ENCODE data around the gene IQCK. TPM values are rescaled to one million over a fixed set of nuclear protein-coding genes. Genes with fewer than 3 reads are reported as not detected.

The IQCK gene
- total and polyA plus RNA-seq, 5 donors from 2014 or later, result 0.23 to 1.8 (median 1.6) TPM

DNA sequence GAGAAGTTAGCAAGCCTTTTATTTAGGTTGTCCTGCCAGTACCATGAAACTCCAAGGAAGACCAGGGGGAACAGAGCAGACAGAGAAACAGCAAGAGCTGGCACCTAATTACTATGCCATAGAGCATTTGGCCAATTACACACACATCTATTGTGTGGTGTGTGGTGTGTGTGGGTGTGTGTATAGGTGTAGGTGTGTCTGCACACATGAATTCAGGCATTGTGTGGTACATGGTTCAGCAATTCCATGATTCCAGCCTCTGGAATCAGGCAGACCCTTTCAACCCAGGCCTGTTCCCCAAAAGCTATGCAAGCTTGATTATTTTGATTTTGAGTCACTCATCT lies 25.7 kb downstream of the IQCK start:
- no peaks in the 10 kb centered on the region for H3K4me1 Mint-ChIP-seq
- H3K4me3 Mint-ChIP-seq, result no peak overlapping the region
- H3K27me3 ChIP-seq (ENCODE audit: control insufficient read depth, insufficient read depth, low read length), result no peaks in the 10 kb centered on the region
- no peaks in the 10 kb centered on the region for H3K9me3 ChIP-seq (ENCODE audit: control insufficient read depth in 2 of 2, low read length in 2 of 2)
- H3K27me3 Mint-ChIP-seq, result peaks cover 6% of the 10 kb centered on the region
- no peaks in the 10 kb centered on the region for H3K36me3 ChIP-seq (ENCODE audit: control insufficient read depth, insufficient read depth, low read length)
- no peak for ATAC-seq (ENCODE audit: low read depth in 2 of 2)
- no peaks in the 10 kb centered on the region for H3K4me1 ChIP-seq (ENCODE audit: control insufficient read depth, insufficient read depth, low read length, poor library complexity, severe bottlenecking)
- no peaks in the 10 kb centered on the region for H3K9me3 Mint-ChIP-seq
- no peak for DNase-seq
- no peak overlapping the region for H3K27ac ChIP-seq (ENCODE audit: insufficient read depth, low read length, poor library complexity, severe bottlenecking)
- H3K27ac Mint-ChIP-seq, result no peak overlapping the region
- H3K36me3 Mint-ChIP-seq, result no peaks in the 10 kb centered on the region
- H3K4me3 ChIP-seq (ENCODE audit: low read depth, low read length), result no peak overlapping the region

- H3K27me3 ChIP-seq (ENCODE audit: control insufficient read depth, insufficient read depth, low read length), result no peaks in the 10 kb centered on the region
- Mint-ChIP-seq H3K27ac (peak overlapping the region in 1 of 3 donors; percentile 26), H3K27me3 (peaks cover 6% of the 10 kb centered on the region), H3K4me3 (no peak overlapping the region), H3K4me1 (no peaks in the 10 kb centered on the region), H3K36me3 (no peaks in the 10 kb centered on the region), H3K9me3 (no peaks in the 10 kb centered on the region)
- H3K9me3 ChIP-seq (ENCODE audit: control insufficient read depth in 2 of 2, low read length in 2 of 2), result no peaks in the 10 kb centered on the region
- H3K4me1 ChIP-seq (ENCODE audit: control insufficient read depth, insufficient read depth, low read length, poor library complexity, severe bottlenecking), result no peaks in the 10 kb centered on the region
- H3K36me3 ChIP-seq (ENCODE audit: control insufficient read depth, insufficient read depth, low read length), result no peaks in the 10 kb centered on the region
- DNase-seq, result no peak
- H3K4me3 ChIP-seq (ENCODE audit: low read depth, low read length), result no peak overlapping the region
- no peak for ATAC-seq (ENCODE audit: low read depth in 2 of 2)
- no peak overlapping the region for H3K27ac ChIP-seq (ENCODE audit: insufficient read depth, low read length, poor library complexity, severe bottlenecking)
Measured at GRCh38 chr16:19744670-19745069, 26.6 kb downstream of the IQCK start.

DNA sequence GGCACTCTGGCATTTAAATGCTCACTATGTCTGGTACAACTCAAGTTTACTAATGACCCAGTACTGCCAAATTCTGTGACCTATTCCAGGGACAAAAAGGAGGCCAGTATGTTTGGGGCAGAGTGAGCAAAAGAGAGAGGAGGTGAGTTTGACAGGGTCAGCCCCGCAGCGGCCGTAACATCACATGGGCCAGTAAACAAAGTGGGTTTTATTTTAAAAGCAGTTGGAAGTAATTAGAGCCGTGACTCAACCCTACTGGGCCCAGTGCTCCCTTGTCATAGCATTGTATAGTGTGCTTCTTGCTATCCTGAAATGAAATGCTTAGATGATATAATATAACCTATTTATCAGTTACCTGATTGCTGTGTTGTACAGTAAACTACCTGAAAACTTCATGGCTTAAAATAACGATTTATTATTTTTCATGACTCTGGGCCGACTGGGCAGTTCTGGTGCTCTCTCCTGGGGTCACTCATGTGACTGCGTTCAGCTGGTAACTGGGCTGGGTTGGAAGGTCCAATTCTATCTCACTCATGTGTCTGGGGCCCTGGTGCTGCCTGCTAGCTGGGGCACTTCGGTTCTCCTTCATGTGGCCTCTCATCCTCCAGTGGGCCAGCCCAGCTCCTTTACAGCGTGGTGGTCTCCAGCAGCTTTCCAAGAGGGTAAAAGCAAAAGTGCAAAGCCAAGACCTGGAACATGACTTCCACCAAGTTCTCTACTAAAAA lies 27.4 kb downstream of the IQCK start:
- Histone ChIP-seq H3K9me3 (ENCODE audit: control insufficient read depth in 2 of 2, low read length in 2 of 2) (no peaks in the 10 kb centered on the region), H3K36me3 (ENCODE audit: control insufficient read depth, insufficient read depth, low read length) (no peaks in the 10 kb centered on the region), H3K4me3 (ENCODE audit: low read depth, low read length) (no peak overlapping the region), H3K27ac (ENCODE audit: insufficient read depth, low read length, poor library complexity, severe bottlenecking) (no peak overlapping the region), H3K4me1 (ENCODE audit: control insufficient read depth, insufficient read depth, low read length, poor library complexity, severe bottlenecking) (no peaks in the 10 kb centered on the region), H3K27me3 (ENCODE audit: control insufficient read depth, insufficient read depth, low read length) (no peaks in the 10 kb centered on the region)
- Mint-ChIP-seq H3K4me1 (no peaks in the 10 kb centered on the region), H3K4me3 (no peak overlapping the region), H3K27me3 (peaks cover 5% of the 10 kb centered on the region), H3K36me3 (no peaks in the 10 kb centered on the region), H3K9me3 (no peaks in the 10 kb centered on the region), H3K27ac (no peak overlapping the region)
- DNase-seq, result no peak
- no peak for ATAC-seq (ENCODE audit: low read depth in 2 of 2)

- no peaks in the 10 kb centered on the region for H3K36me3 ChIP-seq (ENCODE audit: control insufficient read depth, insufficient read depth, low read length)
- no peaks in the 10 kb centered on the region for H3K27me3 ChIP-seq (ENCODE audit: control insufficient read depth, insufficient read depth, low read length)
- no peaks in the 10 kb centered on the region for H3K9me3 ChIP-seq (ENCODE audit: control insufficient read depth in 2 of 2, low read length in 2 of 2)
- Mint-ChIP-seq H3K27me3 (peaks cover 4% of the 10 kb centered on the region), H3K9me3 (no peaks in the 10 kb centered on the region), H3K4me1 (no peaks in the 10 kb centered on the region), H3K27ac (peak overlapping the region in 1 of 3 donors; percentile 38), H3K36me3 (no peaks in the 10 kb centered on the region), H3K4me3 (no peak overlapping the region)
- DNase-seq, result no peak
- ATAC-seq (ENCODE audit: low read depth in 2 of 2), result no peak
- no peaks in the 10 kb centered on the region for H3K4me1 ChIP-seq (ENCODE audit: control insufficient read depth, insufficient read depth, low read length, poor library complexity, severe bottlenecking)
- no peak overlapping the region for H3K27ac ChIP-seq (ENCODE audit: insufficient read depth, low read length, poor library complexity, severe bottlenecking)
- H3K4me3 ChIP-seq (ENCODE audit: low read depth, low read length), result no peak overlapping the region
Measured at GRCh38 chr16:19746561-19746960, 28.5 kb downstream of the IQCK start.

DNA sequence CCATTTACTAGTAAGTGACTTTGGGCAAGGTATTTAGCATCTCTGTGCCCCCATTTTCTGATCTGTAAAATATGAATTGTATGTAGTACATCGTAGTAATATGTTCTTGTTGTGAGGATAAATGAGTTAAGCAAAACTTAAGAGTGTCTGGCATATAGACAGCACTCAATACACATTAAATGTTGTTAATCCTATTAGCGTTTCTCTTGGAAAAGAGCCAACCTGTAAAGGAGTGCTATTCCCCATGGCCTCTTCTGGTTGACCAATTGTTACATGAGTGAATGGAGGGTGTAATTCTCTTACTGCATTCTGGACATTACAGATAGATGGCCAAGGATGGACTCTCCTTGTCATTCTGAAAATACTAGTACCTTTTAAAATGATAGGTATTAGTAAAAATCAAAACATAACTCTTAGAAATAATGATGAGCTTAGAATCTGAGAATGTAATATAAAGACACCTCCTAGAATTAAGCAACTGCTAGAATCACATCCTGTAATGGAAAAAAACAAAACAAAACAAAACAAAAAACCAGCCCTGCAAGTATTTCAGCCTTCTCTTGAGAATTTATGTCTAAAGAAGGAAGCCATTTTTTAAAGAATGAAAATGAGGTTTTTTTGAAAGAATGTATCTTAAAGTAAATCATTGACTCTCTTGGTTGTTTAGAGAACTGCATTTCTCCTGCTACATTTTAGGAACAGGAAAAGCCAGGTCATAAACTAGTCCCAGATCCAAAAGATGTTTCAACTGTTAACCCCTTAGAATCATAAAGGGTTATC lies 30.5 kb downstream of the IQCK start:
- Mint-ChIP-seq H3K4me3 (no peak overlapping the region), H3K4me1 (no peaks in the 10 kb centered on the region), H3K9me3 (no peaks in the 10 kb centered on the region), H3K27ac (no peak overlapping the region), H3K36me3 (no peaks in the 10 kb centered on the region), H3K27me3 (peaks cover 4% of the 10 kb centered on the region)
- Histone ChIP-seq H3K4me3 (ENCODE audit: low read depth, low read length) (no peak overlapping the region), H3K27ac (ENCODE audit: insufficient read depth, low read length, poor library complexity, severe bottlenecking) (no peak overlapping the region), H3K9me3 (ENCODE audit: control insufficient read depth in 2 of 2, low read length in 2 of 2) (no peaks in the 10 kb centered on the region), H3K4me1 (ENCODE audit: control insufficient read depth, insufficient read depth, low read length, poor library complexity, severe bottlenecking) (no peaks in the 10 kb centered on the region), H3K36me3 (ENCODE audit: control insufficient read depth, insufficient read depth, low read length) (no peaks in the 10 kb centered on the region), H3K27me3 (ENCODE audit: control insufficient read depth, insufficient read depth, low read length) (no peaks in the 10 kb centered on the region)
- DNase-seq (no peak), ATAC-seq (ENCODE audit: low read depth in 2 of 2) (no peak)

GRCh38 chr16:19749571-19750080 lies 31.6 kb downstream of the IQCK start:
- Mint-ChIP-seq H3K27ac (peak overlapping the region in 1 of 3 donors; percentile 67), H3K9me3 (no peaks in the 10 kb centered on the region), H3K36me3 (no peaks in the 10 kb centered on the region), H3K4me1 (no peaks in the 10 kb centered on the region), H3K27me3 (peaks cover 4% of the 10 kb centered on the region), H3K4me3 (no peak overlapping the region)
- ATAC-seq (ENCODE audit: low read depth in 2 of 2) (no peak), DNase-seq (no peak)
- H3K4me3 ChIP-seq (ENCODE audit: low read depth, low read length), result no peak overlapping the region
- no peak overlapping the region for H3K27ac ChIP-seq (ENCODE audit: insufficient read depth, low read length, poor library complexity, severe bottlenecking)
- no peaks in the 10 kb centered on the region for H3K4me1 ChIP-seq (ENCODE audit: control insufficient read depth, insufficient read depth, low read length, poor library complexity, severe bottlenecking)
- H3K36me3 ChIP-seq (ENCODE audit: control insufficient read depth, insufficient read depth, low read length), result no peaks in the 10 kb centered on the region
- no peaks in the 10 kb centered on the region for H3K27me3 ChIP-seq (ENCODE audit: control insufficient read depth, insufficient read depth, low read length)
- no peaks in the 10 kb centered on the region for H3K9me3 ChIP-seq (ENCODE audit: control insufficient read depth in 2 of 2, low read length in 2 of 2)

- Mint-ChIP-seq H3K4me1 (no peaks in the 10 kb centered on the region), H3K36me3 (no peaks in the 10 kb centered on the region), H3K27ac (no peak overlapping the region), H3K27me3 (peaks cover 4% of the 10 kb centered on the region), H3K9me3 (no peaks in the 10 kb centered on the region), H3K4me3 (no peak overlapping the region)
- Histone ChIP-seq H3K4me1 (ENCODE audit: control insufficient read depth, insufficient read depth, low read length, poor library complexity, severe bottlenecking) (no peaks in the 10 kb centered on the region), H3K4me3 (ENCODE audit: low read depth, low read length) (no peak overlapping the region), H3K9me3 (ENCODE audit: control insufficient read depth in 2 of 2, low read length in 2 of 2) (no peaks in the 10 kb centered on the region), H3K36me3 (ENCODE audit: control insufficient read depth, insufficient read depth, low read length) (no peaks in the 10 kb centered on the region), H3K27me3 (ENCODE audit: control insufficient read depth, insufficient read depth, low read length) (no peaks in the 10 kb centered on the region), H3K27ac (ENCODE audit: insufficient read depth, low read length, poor library complexity, severe bottlenecking) (no peak overlapping the region)
- no peak for DNase-seq
- ATAC-seq (ENCODE audit: low read depth in 2 of 2), result no peak
Measured at GRCh38 chr16:19751478-19752385, 33.7 kb downstream of the IQCK start.
